Ishikawa (cell line): ENCODE results near the gene C17orf107.

ENCODE experiments used
- CEBPB ChIP-seq: IDR thresholded peaks from 2 replicates; pipeline ENCODE4 v1.6.1; 2012
- CREB1 ChIP-seq: IDR thresholded peaks from 2 replicates; pipeline ENCODE4 v1.6.1; 2012; ENCODE audit warnings: low read depth
- EGR1 ChIP-seq: IDR thresholded peaks from 2 replicates; pipeline ENCODE4 v1.6.1; 2012
- EP300 ChIP-seq: IDR thresholded peaks from 2 replicates; pipeline ENCODE4 v1.6.1; 2012; ENCODE audit warnings: borderline replicate concordance
- FOXM1 ChIP-seq: IDR thresholded peaks from 2 replicates; pipeline ENCODE4 v1.6.1; 2012; ENCODE audit warnings: low read depth, borderline replicate concordance
- MAX ChIP-seq: IDR thresholded peaks from 2 replicates; pipeline ENCODE4 v1.6.1; 2012
- NFIC ChIP-seq: IDR thresholded peaks from 2 replicates; pipeline ENCODE4 v1.6.1; 2012
- RAD21 ChIP-seq: IDR thresholded peaks from 2 replicates; pipeline ENCODE4 v1.6.1; 2012; ENCODE audit warnings: low read depth
- TAF1 ChIP-seq: IDR thresholded peaks from 2 replicates; pipeline ENCODE4 v1.6.1; 2012; ENCODE audit warnings: low read depth, mild to moderate bottlenecking
- TCF12 ChIP-seq: IDR thresholded peaks from 2 replicates; pipeline ENCODE4 v1.6.1; 2012; ENCODE audit warnings: low read depth
- TEAD4 ChIP-seq: IDR thresholded peaks from 2 replicates; pipeline ENCODE4 v1.6.1; 2012
- YY1 ChIP-seq: IDR thresholded peaks from 2 replicates; pipeline ENCODE4 v1.6.1; 2012; ENCODE audit warnings: low read depth
- ZBTB7A ChIP-seq: IDR thresholded peaks from 2 replicates; pipeline ENCODE4 v1.6.1; 2012; ENCODE audit warnings: low read depth
- TF ChIP-seq, protein P1 (sequence below): IDR thresholded peaks from 2 replicates; pipeline ENCODE4 v1.6.1; 2012; ENCODE audit warnings: low read depth, mild to moderate bottlenecking
- TF ChIP-seq, protein P2 (sequence below): IDR thresholded peaks from 2 replicates; pipeline ENCODE4 v1.6.1; 2012

The C17orf107 gene

GRCh38 chr17:4940555-4941318, 41.4 kb downstream of the C17orf107 start:
- TF ChIP-seq TEAD4 (no peak), CEBPB (no peak), CREB1 (no peak), YY1 (no peak), TCF12 (no peak), ZBTB7A (no peak), MAX (no peak), EGR1 (no peak), RAD21 (no peak), NFIC (no peak), FOXM1 (no peak; the same call in 1 of the 2 replicates), TAF1 (no peak; the same call in none of the 2 replicates), EP300 (no peak)
- TF ChIP-seq, protein P1, sequence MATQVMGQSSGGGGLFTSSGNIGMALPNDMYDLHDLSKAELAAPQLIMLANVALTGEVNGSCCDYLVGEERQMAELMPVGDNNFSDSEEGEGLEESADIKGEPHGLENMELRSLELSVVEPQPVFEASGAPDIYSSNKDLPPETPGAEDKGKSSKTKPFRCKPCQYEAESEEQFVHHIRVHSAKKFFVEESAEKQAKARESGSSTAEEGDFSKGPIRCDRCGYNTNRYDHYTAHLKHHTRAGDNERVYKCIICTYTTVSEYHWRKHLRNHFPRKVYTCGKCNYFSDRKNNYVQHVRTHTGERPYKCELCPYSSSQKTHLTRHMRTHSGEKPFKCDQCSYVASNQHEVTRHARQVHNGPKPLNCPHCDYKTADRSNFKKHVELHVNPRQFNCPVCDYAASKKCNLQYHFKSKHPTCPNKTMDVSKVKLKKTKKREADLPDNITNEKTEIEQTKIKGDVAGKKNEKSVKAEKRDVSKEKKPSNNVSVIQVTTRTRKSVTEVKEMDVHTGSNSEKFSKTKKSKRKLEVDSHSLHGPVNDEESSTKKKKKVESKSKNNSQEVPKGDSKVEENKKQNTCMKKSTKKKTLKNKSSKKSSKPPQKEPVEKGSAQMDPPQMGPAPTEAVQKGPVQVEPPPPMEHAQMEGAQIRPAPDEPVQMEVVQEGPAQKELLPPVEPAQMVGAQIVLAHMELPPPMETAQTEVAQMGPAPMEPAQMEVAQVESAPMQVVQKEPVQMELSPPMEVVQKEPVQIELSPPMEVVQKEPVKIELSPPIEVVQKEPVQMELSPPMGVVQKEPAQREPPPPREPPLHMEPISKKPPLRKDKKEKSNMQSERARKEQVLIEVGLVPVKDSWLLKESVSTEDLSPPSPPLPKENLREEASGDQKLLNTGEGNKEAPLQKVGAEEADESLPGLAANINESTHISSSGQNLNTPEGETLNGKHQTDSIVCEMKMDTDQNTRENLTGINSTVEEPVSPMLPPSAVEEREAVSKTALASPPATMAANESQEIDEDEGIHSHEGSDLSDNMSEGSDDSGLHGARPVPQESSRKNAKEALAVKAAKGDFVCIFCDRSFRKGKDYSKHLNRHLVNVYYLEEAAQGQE: no peak
- TF ChIP-seq, protein P2, sequence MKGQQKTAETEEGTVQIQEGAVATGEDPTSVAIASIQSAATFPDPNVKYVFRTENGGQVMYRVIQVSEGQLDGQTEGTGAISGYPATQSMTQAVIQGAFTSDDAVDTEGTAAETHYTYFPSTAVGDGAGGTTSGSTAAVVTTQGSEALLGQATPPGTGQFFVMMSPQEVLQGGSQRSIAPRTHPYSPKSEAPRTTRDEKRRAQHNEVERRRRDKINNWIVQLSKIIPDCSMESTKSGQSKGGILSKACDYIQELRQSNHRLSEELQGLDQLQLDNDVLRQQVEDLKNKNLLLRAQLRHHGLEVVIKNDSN: no peak

DNA sequence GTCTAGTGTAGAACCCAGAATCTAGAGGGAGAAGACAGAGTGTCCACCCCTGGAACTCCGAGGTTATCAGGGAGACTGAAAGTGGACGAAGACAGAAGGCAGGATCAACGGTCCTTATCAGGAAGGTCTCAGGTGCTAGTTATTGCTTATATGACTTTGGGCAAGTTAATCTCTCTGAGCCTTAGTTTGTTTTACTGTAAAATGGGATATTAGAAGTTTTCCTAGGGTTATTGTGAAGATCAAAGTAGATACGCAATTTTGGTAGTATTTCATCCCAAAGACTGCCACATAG, 41.9 kb downstream of the C17orf107 start:
- TF ChIP-seq CEBPB (no peak), FOXM1 (no peak), CREB1 (no peak), YY1 (no peak), RAD21 (no peak)

DNA sequence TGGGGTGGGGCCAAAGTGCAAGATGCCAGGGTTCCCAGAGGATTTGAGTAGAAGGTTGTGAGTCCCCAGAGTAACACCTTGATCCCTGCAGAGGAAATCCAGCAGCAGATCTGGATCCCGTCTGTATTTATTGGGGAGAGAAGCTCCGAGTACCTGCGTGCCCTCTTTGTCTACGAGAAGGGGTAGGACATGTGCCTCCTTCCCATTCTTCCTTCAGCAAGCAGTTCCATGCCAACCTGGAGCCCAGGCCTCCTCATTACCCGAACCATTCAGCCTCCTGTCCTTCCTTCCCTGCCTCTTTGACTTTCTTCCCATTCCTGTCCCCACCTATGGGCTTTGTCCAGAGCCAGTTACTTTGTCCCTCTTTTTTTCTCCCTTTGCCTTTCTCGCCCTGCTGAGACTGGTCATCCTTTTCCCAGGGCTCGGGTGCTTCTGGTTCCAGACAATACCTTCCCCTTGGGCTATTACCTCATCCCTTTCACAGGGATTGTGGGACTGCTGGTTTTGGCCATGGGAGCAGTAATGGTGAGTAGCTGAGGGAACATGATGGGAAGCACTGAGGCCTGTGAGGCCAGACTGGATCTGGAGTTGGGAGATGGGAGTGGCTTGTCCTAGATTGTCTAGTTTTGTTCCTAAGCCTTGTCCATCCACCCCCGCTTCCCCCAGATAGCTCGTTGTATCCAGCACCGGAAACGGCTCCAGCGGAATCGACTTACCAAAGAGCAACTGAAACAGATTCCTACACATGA, 43.6 kb downstream of the C17orf107 start:
- no peak for TF ChIP-seq YY1
- TF ChIP-seq, protein P2: no peak
- no peak for TF ChIP-seq NFIC
- no peak for TF ChIP-seq CEBPB
- TF ChIP-seq ZBTB7A: no peak
- TF ChIP-seq EP300: no peak
- TF ChIP-seq FOXM1: no peak
- TF ChIP-seq, protein P1: no peak
- no peak for TF ChIP-seq EGR1
- TF ChIP-seq RAD21: no peak
- TF ChIP-seq TEAD4: no peak
- TF ChIP-seq TCF12: no peak

- TF ChIP-seq FOXM1: no peak
- no peak for TF ChIP-seq MAX
- TF ChIP-seq CREB1: no peak
Observed at GRCh38 chr17:4944163-4944553, 44.8 kb downstream of the C17orf107 start.

DNA sequence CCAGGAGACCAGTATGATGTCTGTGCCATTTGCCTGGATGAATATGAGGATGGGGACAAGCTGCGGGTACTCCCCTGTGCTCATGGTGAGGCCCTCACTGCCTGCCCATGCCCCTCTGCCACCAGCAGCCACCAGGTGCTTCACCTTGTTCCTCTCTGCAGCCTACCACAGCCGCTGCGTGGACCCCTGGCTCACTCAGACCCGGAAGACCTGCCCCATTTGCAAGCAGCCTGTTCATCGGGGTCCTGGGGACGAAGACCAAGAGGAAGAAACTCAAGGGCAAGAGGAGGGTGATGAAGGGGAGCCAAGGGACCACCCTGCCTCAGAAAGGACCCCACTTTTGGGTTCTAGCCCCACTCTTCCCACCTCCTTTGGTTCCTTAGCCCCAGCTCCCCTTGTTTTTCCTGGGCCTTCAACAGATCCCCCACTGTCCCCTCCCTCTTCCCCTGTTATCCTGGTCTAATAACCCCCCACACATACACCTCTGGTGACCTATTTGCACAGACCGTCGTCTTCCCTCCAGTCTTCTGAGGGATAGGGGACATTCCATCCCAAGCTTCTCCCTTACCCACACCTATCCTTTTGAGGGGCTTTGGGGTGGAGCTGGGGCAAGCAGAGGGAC, 45.3 kb downstream of the C17orf107 start:
- TF ChIP-seq NFIC (no peak), ZBTB7A (no peak), CEBPB (no peak), YY1 (no peak), FOXM1 (no peak), TEAD4 (no peak)
- TF ChIP-seq, protein P1: no peak
